Measurements from ENCODE around the gene BUD31. TPM values are rescaled to one million over a fixed set of nuclear protein-coding genes. Genes with fewer than 3 reads are reported as not detected.

BUD31 gene
- total and polyA plus RNA-seq, 2 of the 13 experiments (the other 11 are each of a cell fraction or from before 2014, with no cell fraction given) = 35.1 to 79.1 TPM

- peak; percentile 84 for TF ChIP-seq CHD2 (IDR thresholded peaks at IDR 0.05; ENCODE audit: low read depth, low read length)
- TF ChIP-seq AKAP8 (CRISPR knock-in tag; IDR thresholded peaks at IDR 0.05) = no peak
- no peak for TF ChIP-seq ZNF577 (CRISPR knock-in tag; IDR thresholded peaks at IDR 0.05; ENCODE audit: borderline replicate concordance, low read depth)
- no peak for TF ChIP-seq ZNF605 (CRISPR knock-in tag; IDR thresholded peaks at IDR 0.05)
- peak; percentile 51; the same call in 1 of the 2 replicates for TF ChIP-seq ZBTB7B (CRISPR knock-in tag; IDR thresholded peaks at IDR 0.05)
- no peak for TF ChIP-seq CENPBD1 (CRISPR knock-in tag; IDR thresholded peaks at IDR 0.05; ENCODE audit: borderline replicate concordance, low read depth)
- peak; percentile 65; the same call in 1 of the 2 replicates for TF ChIP-seq ARID4A (CRISPR knock-in tag; IDR thresholded peaks at IDR 0.05; ENCODE audit: borderline replicate concordance)
- TF ChIP-seq ZNF704 (CRISPR knock-in tag; IDR thresholded peaks at IDR 0.05; ENCODE audit: borderline replicate concordance) = no peak
- no peak for TF ChIP-seq GATAD1 (CRISPR knock-in tag; IDR thresholded peaks at IDR 0.05)
- TF ChIP-seq THAP11 (CRISPR knock-in tag; IDR thresholded peaks at IDR 0.05) = no peak
- TF ChIP-seq ZNF780A (CRISPR knock-in tag; IDR thresholded peaks at IDR 0.05) = 0 out of 2 replicates have a peak, but pooled peaks have one; percentile 51
- no peak for TF ChIP-seq NFKB2 (CRISPR knock-in tag; IDR thresholded peaks at IDR 0.05; ENCODE audit: borderline replicate concordance)
- no peak for TF ChIP-seq RBM22 (optimal IDR thresholded peaks at IDR 0.05; ENCODE audit: low read length)
- peak; percentile 57 for TF ChIP-seq AGO1 (IDR thresholded peaks at IDR 0.05; ENCODE audit: low read depth, low read length, poor library complexity, severe bottlenecking)
- 0 out of 2 replicates have a peak, but pooled peaks have one; percentile 17 for TF ChIP-seq PITX1 (CRISPR knock-in tag; IDR thresholded peaks at IDR 0.05)
- no peak for TF ChIP-seq FUBP1 (CRISPR knock-in tag; IDR thresholded peaks at IDR 0.05; ENCODE audit: borderline replicate concordance)
- TF ChIP-seq MAX (IDR thresholded peaks at IDR 0.05) = peak; percentile 71
These were observed 34.4 kb upstream of the BUD31 start, which contains the start of gene ARPC1B (continued) for GRCh38 chr7:99374111-99375064.

Measured in HepG2 (cell line).